Medulla oblongata (tissue), 1 donor: ENCODE results near the gene PAWR.
A peak's percentile ranks its signal among the peaks of the same experiment; 100 is the strongest.
"Not testable (repeated sequence)": the region's sequence is repeated elsewhere in the genome, so short reads cannot be mapped to it uniquely, and the experiment has no call there.

Experiments used
- DNase-seq: peaks from one replicate; pipeline ENCODE4 v3.0.0-alpha.2; 2015; ENCODE audit errors: extremely low spot score

The PAWR gene

GRCh38 chr12:79591988-79592387 is 98.8 kb downstream of the PAWR start:
- DNase-seq = no peak

- DNase-seq = no peak
These were observed 100.0 kb downstream of the PAWR start for GRCh38 chr12:79590751-79591150.

GRCh38 chr12:79587368-79587767 is 103.4 kb downstream of the PAWR start:
- DNase-seq = no peak

GRCh38 chr12:79585147-79585546 is 105.6 kb downstream of the PAWR start:
- DNase-seq = no peak

- no peak for DNase-seq
These were observed 116.9 kb downstream of the PAWR start for GRCh38 chr12:79573820-79574219.

GRCh38 chr12:79569679-79570078 is 121.1 kb downstream of the PAWR start:
- no peak for DNase-seq

GRCh38 chr12:79567175-79567563 is 123.6 kb downstream of the PAWR start:
- no peak for DNase-seq

GRCh38 chr12:79566452-79567174 is 124.2 kb downstream of the PAWR start:
- DNase-seq = no peak

- not testable (repeated sequence) for DNase-seq
These were observed 125.9 kb downstream of the PAWR start for GRCh38 chr12:79564727-79565350.

- no peak for DNase-seq
These were observed 127.6 kb downstream of the PAWR start for GRCh38 chr12:79563021-79563740.

- DNase-seq = no peak
These were observed 129.2 kb downstream of the PAWR start for GRCh38 chr12:79561401-79562132.

- no peak for DNase-seq
These were observed 130.4 kb downstream of the PAWR start for GRCh38 chr12:79560225-79560889.

- DNase-seq = no peak
These were observed 131.2 kb downstream of the PAWR start for GRCh38 chr12:79559591-79559990.

GRCh38 chr12:79558924-79559469 is 131.8 kb downstream of the PAWR start:
- no peak for DNase-seq

GRCh38 chr12:79557690-79558315 is 133.0 kb downstream of the PAWR start:
- DNase-seq = no peak

- peak; percentile 36 for DNase-seq
These were observed 135.5 kb downstream of the PAWR start for GRCh38 chr12:79555028-79555925.

GRCh38 chr12:79553863-79554574 is 136.7 kb downstream of the PAWR start:
- no peak for DNase-seq

- no peak for DNase-seq
These were observed 138.6 kb downstream of the PAWR start for GRCh38 chr12:79552192-79552591.
